ENCODE measurements around the gene DHX16. TPM values are rescaled to one million over a fixed set of nuclear protein-coding genes. Genes with fewer than 3 reads are reported as not detected.

Gene DHX16
- total RNA-seq, 1 experiment from 2014 or later = 59.5 TPM

- H3K27ac ChIP-seq = no peak overlapping the region
- peaks cover 73% of the 10 kb centered on the region for H3K36me3 ChIP-seq
- DNase-seq (ENCODE audit: low read depth in 1 of 2, low spot score in 2 of 2) = no peak
- H3K9me3 ChIP-seq (replicated peaks) = no peaks in the 10 kb centered on the region
- H3K4me3 ChIP-seq = no peak overlapping the region
- no peaks in the 10 kb centered on the region for H3K27me3 ChIP-seq (replicated peaks)
- peaks cover 8% of the 10 kb centered on the region for H3K4me1 ChIP-seq (replicated peaks)
Measured at GRCh38 chr6:30711758-30712380, 39.1 kb upstream of the DHX16 start.

DNA sequence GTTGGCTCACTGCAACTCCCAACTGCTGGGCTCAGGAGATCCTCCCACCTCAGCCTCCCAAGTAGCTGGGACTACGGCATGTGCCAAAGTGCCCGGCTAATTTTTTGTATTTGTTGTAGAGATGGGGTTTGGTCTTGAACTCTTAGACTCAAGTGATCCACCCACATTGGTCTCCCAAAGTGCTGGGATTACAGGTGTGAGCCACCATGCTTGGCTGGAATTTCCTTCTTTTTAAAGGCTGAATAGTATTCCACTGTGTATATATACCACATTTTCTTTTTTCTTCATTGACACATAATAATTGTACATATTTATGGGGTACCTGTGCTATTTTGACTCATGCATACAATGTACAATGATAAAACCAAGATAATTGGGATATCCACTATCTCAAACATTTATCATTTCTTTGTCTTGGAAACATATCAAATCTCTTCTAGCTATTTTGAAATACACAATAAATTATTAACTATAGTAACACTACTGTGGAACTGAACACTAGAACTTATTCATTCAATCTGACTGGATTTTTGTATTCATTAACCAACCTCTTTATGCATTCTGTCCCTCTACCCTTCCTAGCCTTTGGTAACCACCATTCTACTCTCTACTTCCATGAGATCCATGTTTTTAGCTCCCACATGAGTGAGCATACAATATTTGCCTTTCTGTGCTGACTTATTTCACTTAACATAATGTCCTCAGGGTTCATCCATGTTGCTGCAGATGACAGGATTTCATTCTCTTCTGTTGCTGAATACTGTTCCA is 36.5 kb upstream of the DHX16 start:
- DNase-seq (ENCODE audit: low read depth in 1 of 2, low spot score in 2 of 2) = no peak
- no peaks in the 10 kb centered on the region for H3K9me3 ChIP-seq (replicated peaks)
- no peak overlapping the region for H3K27ac ChIP-seq
- peaks cover 64% of the 10 kb centered on the region for H3K36me3 ChIP-seq
- no peak overlapping the region for H3K4me3 ChIP-seq
- no peaks in the 10 kb centered on the region for H3K4me1 ChIP-seq (replicated peaks)
- no peaks in the 10 kb centered on the region for H3K27me3 ChIP-seq (replicated peaks)

GRCh38 chr6:30707281-30707850 is 34.6 kb upstream of the DHX16 start:
- H3K36me3 ChIP-seq = peaks cover 53% of the 10 kb centered on the region
- H3K9me3 ChIP-seq (replicated peaks) = no peaks in the 10 kb centered on the region
- no peak overlapping the region for H3K27ac ChIP-seq
- H3K27me3 ChIP-seq (replicated peaks) = no peaks in the 10 kb centered on the region
- no peak for DNase-seq (ENCODE audit: low read depth in 1 of 2, low spot score in 2 of 2)
- no peak overlapping the region for H3K4me3 ChIP-seq
- H3K4me1 ChIP-seq (replicated peaks) = no peaks in the 10 kb centered on the region

- Histone ChIP-seq H3K36me3 (peaks cover 35% of the 10 kb centered on the region), H3K27ac (no peak overlapping the region), H3K9me3 (replicated peaks) (no peaks in the 10 kb centered on the region), H3K4me3 (no peak overlapping the region), H3K27me3 (replicated peaks) (no peaks in the 10 kb centered on the region), H3K4me1 (replicated peaks) (no peaks in the 10 kb centered on the region)
- DNase-seq (ENCODE audit: low read depth in 1 of 2, low spot score in 2 of 2) = no peak
Measured at GRCh38 chr6:30705620-30706019, 32.8 kb upstream of the DHX16 start.

DNA sequence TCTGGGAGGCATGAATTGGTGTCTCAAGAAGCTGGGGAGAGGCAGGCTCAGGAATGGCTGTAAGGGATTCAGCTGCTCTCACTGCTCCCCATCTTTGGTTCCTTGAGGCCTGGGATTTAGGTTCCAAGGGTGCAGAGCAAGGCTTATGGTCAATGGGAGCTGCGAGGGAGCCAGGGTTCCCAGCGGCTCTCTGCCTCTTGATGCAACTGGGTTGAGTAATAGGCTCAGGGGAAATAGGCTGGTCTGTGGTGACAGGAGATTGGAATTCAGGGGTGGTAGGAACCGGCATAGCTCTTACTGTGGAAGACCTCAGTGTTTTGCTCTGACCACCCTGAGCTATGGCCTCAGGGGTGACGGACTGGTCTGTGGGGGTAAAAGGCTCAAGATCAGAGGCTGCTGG is 31.0 kb upstream of the DHX16 start:
- H3K27ac ChIP-seq = no peak overlapping the region
- H3K4me1 ChIP-seq (replicated peaks) = no peaks in the 10 kb centered on the region
- no peaks in the 10 kb centered on the region for H3K27me3 ChIP-seq (replicated peaks)
- no peak for DNase-seq (ENCODE audit: low read depth in 1 of 2, low spot score in 2 of 2)
- peaks cover 35% of the 10 kb centered on the region for H3K36me3 ChIP-seq
- H3K4me3 ChIP-seq = no peak overlapping the region
- no peaks in the 10 kb centered on the region for H3K9me3 ChIP-seq (replicated peaks)

- H3K4me1 ChIP-seq (replicated peaks) = no peaks in the 10 kb centered on the region
Measured at GRCh38 chr6:30703011-30703410, 30.2 kb upstream of the DHX16 start.

GRCh38 chr6:30700340-30700739 is 27.5 kb upstream of the DHX16 start:
- Histone ChIP-seq H3K36me3 (peaks cover 17% of the 10 kb centered on the region), H3K4me3 (no peak overlapping the region), H3K9me3 (replicated peaks) (no peaks in the 10 kb centered on the region), H3K4me1 (replicated peaks) (no peaks in the 10 kb centered on the region), H3K27me3 (replicated peaks) (no peaks in the 10 kb centered on the region), H3K27ac (no peak overlapping the region)
- no peak for DNase-seq (ENCODE audit: low read depth in 1 of 2, low spot score in 2 of 2)

More at GRCh38 chr6:30703011-30703410, 30.2 kb upstream of the DHX16 start:
- Histone ChIP-seq H3K9me3 (replicated peaks) (no peaks in the 10 kb centered on the region), H3K4me3 (no peak overlapping the region), H3K27me3 (replicated peaks) (no peaks in the 10 kb centered on the region), H3K36me3 (peaks cover 30% of the 10 kb centered on the region), H3K27ac (no peak overlapping the region)
- DNase-seq (ENCODE audit: low read depth in 1 of 2, low spot score in 2 of 2) = no peak

- DNase-seq (ENCODE audit: low read depth in 1 of 2, low spot score in 2 of 2) = no peak
- Histone ChIP-seq H3K27me3 (replicated peaks) (no peaks in the 10 kb centered on the region), H3K4me3 (no peak overlapping the region), H3K4me1 (replicated peaks) (peaks cover 3% of the 10 kb centered on the region), H3K9me3 (replicated peaks) (no peaks in the 10 kb centered on the region), H3K27ac (no peak overlapping the region), H3K36me3 (peaks cover 9% of the 10 kb centered on the region; the same call in 1 of the 2 replicates)
Measured at GRCh38 chr6:30696432-30696831, 23.6 kb upstream of the DHX16 start.

GRCh38 chr6:30691208-30691847 is 18.5 kb upstream of the DHX16 start:
- peak overlapping the region; percentile 27 for H3K27ac ChIP-seq
- no peaks in the 10 kb centered on the region for H3K27me3 ChIP-seq (replicated peaks)
- no peaks in the 10 kb centered on the region for H3K9me3 ChIP-seq (replicated peaks)
- H3K4me1 ChIP-seq (replicated peaks) = peaks cover 36% of the 10 kb centered on the region
- DNase-seq (ENCODE audit: low read depth in 1 of 2, low spot score in 2 of 2) = no peak
- H3K36me3 ChIP-seq = no peaks in the 10 kb centered on the region
- H3K4me3 ChIP-seq = peak overlapping the region; percentile 49

DNA sequence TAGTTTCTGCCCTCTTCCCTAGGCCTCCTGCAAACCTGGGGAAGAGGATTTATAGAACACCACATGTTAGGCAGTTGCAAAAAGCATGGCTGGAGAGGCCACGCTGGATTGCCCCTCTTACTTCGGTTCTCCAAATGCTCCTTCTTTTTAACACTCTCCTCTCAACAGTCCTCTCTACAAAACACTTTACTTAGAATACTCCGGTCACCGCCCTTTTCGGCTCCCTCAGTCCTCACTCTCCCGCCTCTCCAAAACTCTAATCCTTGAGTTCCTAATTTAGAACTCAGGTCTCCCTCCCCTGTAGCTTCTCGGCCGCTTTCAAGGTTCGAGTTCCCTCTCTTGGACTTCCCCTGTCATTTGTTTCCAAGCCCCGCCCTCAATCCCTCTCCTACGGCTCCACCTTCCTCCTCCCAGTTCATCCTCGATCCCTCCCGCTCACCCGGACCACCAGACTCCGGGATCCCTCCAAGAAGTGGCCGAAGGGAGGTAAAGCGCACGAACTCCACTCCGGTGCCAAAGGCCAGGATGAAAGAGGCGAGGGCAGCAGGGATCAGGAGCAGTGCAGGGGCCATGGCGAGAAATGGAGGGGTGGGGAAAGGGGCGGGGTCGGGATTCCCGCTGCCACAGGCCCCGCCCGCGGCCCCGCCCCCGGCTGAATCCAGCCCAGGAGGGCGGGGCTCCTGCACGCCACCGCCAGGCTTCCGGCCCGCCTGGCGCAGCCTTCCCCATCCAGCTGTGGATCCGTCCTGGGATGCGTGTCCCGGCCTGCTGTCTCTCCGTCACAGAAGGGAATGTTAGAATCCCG is 17.8 kb upstream of the DHX16 start, which contains the start of gene NRM:
Gene NRM, minus strand, starts transcription at position 582 of the 805 bp plus-strand sequence. Its CDS starts 10 bp downstream, at position 572.
- H3K36me3 ChIP-seq = peaks cover 5% of the 10 kb centered on the region
- H3K27me3 ChIP-seq (replicated peaks) = no peaks in the 10 kb centered on the region

GRCh38 chr6:30689985-30690384 is 17.2 kb upstream of the DHX16 start:
- H3K4me3 ChIP-seq = peak overlapping the region; percentile 49
- H3K27ac ChIP-seq = no peak overlapping the region
- no peaks in the 10 kb centered on the region for H3K27me3 ChIP-seq (replicated peaks)
- peaks cover 11% of the 10 kb centered on the region for H3K36me3 ChIP-seq
- H3K9me3 ChIP-seq (replicated peaks) = no peaks in the 10 kb centered on the region
- peaks cover 48% of the 10 kb centered on the region for H3K4me1 ChIP-seq (replicated peaks)
- no peak for DNase-seq (ENCODE audit: low read depth in 1 of 2, low spot score in 2 of 2)

More for the DNA sequence above, 17.8 kb upstream of the DHX16 start, which contains the start of gene NRM:
- H3K9me3 ChIP-seq (replicated peaks) = no peaks in the 10 kb centered on the region
- DNase-seq (ENCODE audit: low read depth in 1 of 2, low spot score in 2 of 2) = peak; percentile 91 to 95
- peak within 1 kb of the TSS; percentile 49 for H3K4me3 ChIP-seq
- H3K4me1 ChIP-seq (replicated peaks) = peaks cover 41% of the 10 kb centered on the region
- peak within 1 kb of the TSS; percentile 27 for H3K27ac ChIP-seq

- no peaks in the 10 kb centered on the region for H3K27me3 ChIP-seq (replicated peaks)
- no peak for DNase-seq (ENCODE audit: low read depth in 1 of 2, low spot score in 2 of 2)
- H3K4me3 ChIP-seq = no peak overlapping the region
- peaks cover 16% of the 10 kb centered on the region for H3K36me3 ChIP-seq
- H3K4me1 ChIP-seq (replicated peaks) = peaks cover 50% of the 10 kb centered on the region
- H3K27ac ChIP-seq = no peak overlapping the region
- no peaks in the 10 kb centered on the region for H3K9me3 ChIP-seq (replicated peaks)
Measured at GRCh38 chr6:30689022-30689865, 16.4 kb upstream of the DHX16 start.
